ENCODE data around the gene BEX2. TPM values are rescaled to one million over a fixed set of nuclear protein-coding genes. Genes with fewer than 3 reads are reported as not detected.
"Not testable (repeated sequence)": the region's sequence is repeated elsewhere in the genome, so short reads cannot be mapped to it uniquely, and the experiment has no call there.

The BEX2 gene
- total and polyA plus RNA-seq, 2 donors, result 6.2 to 9.8 TPM

- Histone ChIP-seq H3K36me3 (ENCODE audit: insufficient read depth) (no peaks in the 10 kb centered on the region), H3K4me3 (ENCODE audit: low read depth, low read length) (peak overlapping the region; percentile 66), H3K27ac (ENCODE audit: low read depth) (no peak overlapping the region), H3K4me1 (ENCODE audit: insufficient read depth) (no peaks in the 10 kb centered on the region)
- DNase-seq (ENCODE audit: extremely low spot score), result no peak
- WGBS, result 17% methylated on average over 32 of the region's 32 CpGs
Observed at GRCh38 chrX:103309860-103310554, 783 bp downstream of the BEX2 start.

- H3K36me3 ChIP-seq (ENCODE audit: insufficient read depth); H3K27ac ChIP-seq (ENCODE audit: low read depth); H3K4me1 ChIP-seq (ENCODE audit: insufficient read depth); DNase-seq (ENCODE audit: extremely low spot score); H3K4me3 ChIP-seq (ENCODE audit: low read depth, low read length): not testable (repeated sequence)
- 91% methylated on average over 4 of the region's 4 CpGs for WGBS
Observed at GRCh38 chrX:103305666-103306065, 5.1 kb downstream of the BEX2 start.

- H3K36me3 ChIP-seq (ENCODE audit: insufficient read depth), result no peaks in the 10 kb centered on the region
- DNase-seq (ENCODE audit: extremely low spot score), result no peak
Observed at GRCh38 chrX:103304705-103305104, 6.1 kb downstream of the BEX2 start.

GRCh38 chrX:103293118-103293517 lies 17.7 kb downstream of the BEX2 start:
- WGBS, result 94% methylated on average over 2 of the region's 2 CpGs
- Histone ChIP-seq H3K4me1 (ENCODE audit: insufficient read depth) (no peaks in the 10 kb centered on the region), H3K4me3 (ENCODE audit: low read depth, low read length) (no peak overlapping the region), H3K36me3 (ENCODE audit: insufficient read depth) (no peaks in the 10 kb centered on the region), H3K27ac (ENCODE audit: low read depth) (no peak overlapping the region)
- DNase-seq (ENCODE audit: extremely low spot score), result no peak

More at GRCh38 chrX:103304705-103305104, 6.1 kb downstream of the BEX2 start:
- Histone ChIP-seq H3K4me1 (ENCODE audit: insufficient read depth) (no peaks in the 10 kb centered on the region), H3K27ac (ENCODE audit: low read depth) (no peak overlapping the region), H3K4me3 (ENCODE audit: low read depth, low read length) (no peak overlapping the region)

GRCh38 chrX:103279624-103280023 lies 31.2 kb downstream of the BEX2 start:
- no peak overlapping the region for H3K27ac ChIP-seq (ENCODE audit: low read depth)
- 82% methylated on average over 1 of the region's 1 CpG for WGBS
- DNase-seq (ENCODE audit: extremely low spot score), result no peak
- no peak overlapping the region for H3K4me3 ChIP-seq (ENCODE audit: low read depth, low read length)
- no peaks in the 10 kb centered on the region for H3K36me3 ChIP-seq (ENCODE audit: insufficient read depth)
- no peaks in the 10 kb centered on the region for H3K4me1 ChIP-seq (ENCODE audit: insufficient read depth)

GRCh38 chrX:103276581-103277002 lies 34.2 kb downstream of the BEX2 start, which contains the start of gene TCEAL5:
Gene TCEAL5, minus strand, starts transcription at chrX:103276750. Its CDS starts 2,187 bp downstream, at chrX:103274563.
- peak within 1 kb of the TSS; percentile 6 for H3K4me3 ChIP-seq (ENCODE audit: low read depth, low read length)
- H3K27ac ChIP-seq (ENCODE audit: low read depth), result no peak within 1 kb of the TSS
- peak; percentile 10 for DNase-seq (ENCODE audit: extremely low spot score)
- no peaks in the 10 kb centered on the region for H3K36me3 ChIP-seq (ENCODE audit: insufficient read depth)
- H3K4me1 ChIP-seq (ENCODE audit: insufficient read depth), result no peaks in the 10 kb centered on the region
- WGBS, result 4% methylated on average over 17 of the region's 17 CpGs

- Histone ChIP-seq H3K27ac (ENCODE audit: low read depth) (no peak overlapping the region), H3K4me3 (ENCODE audit: low read depth, low read length) (peak overlapping the region; percentile 6), H3K4me1 (ENCODE audit: insufficient read depth) (no peaks in the 10 kb centered on the region), H3K36me3 (ENCODE audit: insufficient read depth) (no peaks in the 10 kb centered on the region)
- DNase-seq (ENCODE audit: extremely low spot score), result no peak
- WGBS, result 4% methylated on average over 22 of the region's 23 CpGs
Observed at GRCh38 chrX:103275947-103276567, 34.7 kb downstream of the BEX2 start.

GRCh38 chrX:103274284-103274683 lies 36.5 kb downstream of the BEX2 start:
- Histone ChIP-seq H3K4me1 (ENCODE audit: insufficient read depth) (no peaks in the 10 kb centered on the region), H3K36me3 (ENCODE audit: insufficient read depth) (no peaks in the 10 kb centered on the region), H3K4me3 (ENCODE audit: low read depth, low read length) (no peak overlapping the region), H3K27ac (ENCODE audit: low read depth) (no peak overlapping the region)
- DNase-seq (ENCODE audit: extremely low spot score), result no peak
- WGBS, result 97% methylated on average over 4 of the region's 4 CpGs

Small RNA genes lying within 50 kb of the gene (small RNA-seq; reads per million reads assigned to genes)
- not detected for gene Z92846.1

Other genes starting within 250 kb of the BEX2 start
- gene BEX1, start 246.8 kb downstream of the BEX2 start, total RNA-seq, result 3.5 TPM
- gene BEX1, start 246.8 kb downstream of the BEX2 start, polyA plus RNA-seq, result 5.7 TPM
- gene NXF3, start 217.8 kb downstream of the BEX2 start, total RNA-seq, result not detected
- gene NXF3, start 217.8 kb downstream of the BEX2 start, polyA plus RNA-seq, result 0.08 TPM
- 49.5 TPM for gene BEX4, start 95.9 kb downstream of the BEX2 start, total RNA-seq
- 68.9 TPM for gene BEX4, start 95.9 kb downstream of the BEX2 start, polyA plus RNA-seq
- gene TCEAL8, start 55.8 kb downstream of the BEX2 start, total RNA-seq, result 202 TPM
- 66.5 TPM for gene TCEAL8, start 55.8 kb downstream of the BEX2 start, polyA plus RNA-seq
- 2.5 TPM for gene TCEAL5, start 34.2 kb downstream of the BEX2 start, total RNA-seq
- gene TCEAL5, start 34.2 kb downstream of the BEX2 start, polyA plus RNA-seq, result 1.3 TPM
- 74.0 TPM for gene TCEAL7, start 19.2 kb upstream of the BEX2 start, total RNA-seq
- gene TCEAL7, start 19.2 kb upstream of the BEX2 start, polyA plus RNA-seq, result 16.0 TPM
- 102 TPM for gene TCEAL9, start 45.5 kb upstream of the BEX2 start, total RNA-seq
- gene TCEAL9, start 45.5 kb upstream of the BEX2 start, polyA plus RNA-seq, result 102 TPM
- gene BEX3, start 65.5 kb upstream of the BEX2 start, total RNA-seq, result 175 TPM
- 153 TPM for gene BEX3, start 65.5 kb upstream of the BEX2 start, polyA plus RNA-seq
- gene RAB40A, start 208.5 kb upstream of the BEX2 start, total RNA-seq, result 1.7 TPM
- gene RAB40A, start 208.5 kb upstream of the BEX2 start, polyA plus RNA-seq, result 1.4 TPM